Right lobe of liver (tissue), 6 donors: Measurements from ENCODE around the gene JAK2. TPM values are rescaled to one million over a fixed set of nuclear protein-coding genes. Genes with fewer than 3 reads are reported as not detected.
"Not testable (repeated sequence)": the region's sequence is repeated elsewhere in the genome, so short reads cannot be mapped to it uniquely, and the experiment has no call there.

Source experiments
- ATAC-seq, 4 donors: fragments of 200-7000 bp; cut with Tn5 transposase; one replicate each; pipeline ENCODE4 v1.9.1; 2020; ENCODE audit warnings: mild to moderate bottlenecking in 4 of 4, moderate library complexity in 4 of 4
- DNase-seq, 3 donors: peaks; one replicate each; pipeline ENCODE4 v3.0.0-alpha.2; 2020
- H3K27ac ChIP-seq, 3 donors: fragments of 200-600 bp; one replicate each; pipeline ENCODE4 v1.8.0; 2022
- H3K27me3 ChIP-seq, 2 donors: fragments of 200-600 bp; one replicate each; pipeline ENCODE4 v1.8.0; 2022
- H3K36me3 ChIP-seq, 4 donors: fragments of 200-600 bp; sonication (generic) in 1 of 4; one replicate each; pipeline versions ENCODE4 v1.5.1 to v1.8.0; 2017 to 2022; ENCODE audit warnings: control low read depth in 1 of 4
- H3K4me1 ChIP-seq, 4 donors: fragments of 200-600 bp; sonication (generic) in 1 of 4; one replicate each; pipeline versions ENCODE4 v1.5.1 to v1.8.0; 2017 to 2022; ENCODE audit warnings: control low read depth in 1 of 4
- H3K4me3 ChIP-seq, 3 donors: fragments of 200-600 bp; one replicate each; pipeline ENCODE4 v1.8.0; 2022
- H3K9me3 ChIP-seq, 4 donors: fragments of 200-600 bp; sonication (generic) in 1 of 4; one replicate each; pipeline versions ENCODE4 v1.5.1 to v1.8.0; 2017 to 2022; ENCODE audit warnings: control low read depth in 1 of 4
- POLR2A ChIP-seq: fragments of 450-650 bp; IDR thresholded peaks from one replicate; pipeline ENCODE4 v1.6.1; 2017; ENCODE audit warnings: antibody characterized with exemption, mild to moderate bottlenecking
- WGBS: methylation state at CpG from one replicate; pipeline ENCODE4 v1.1.6; 2018; ENCODE audit warnings: low coverage, low lambda C conversion rate; ENCODE audit not compliant: insufficient coverage; ENCODE audit errors: missing lambda C conversion rate; 5-methylcytosine and 5-hydroxymethylcytosine counted together
- intact Hi-C, 2 donors: fragments of 100-400 bp; cut with DNase I; formaldehyde crosslinking; loops; one replicate each; pipeline versions ENCODE4 v1.11.2 to v1.14.1; 2022
- total RNA-seq, 6 experiments: library from RNA; depleted of rRNA in 2 of 6; stranded (reverse); fragments of >200 nt in 2 of 6; fragmentation: NEBNext Ultra II Directional in 3 of 6; extraction: Animal tissue kit (Norgen Biotek cat#: 25700) in 3 of 6; gene quantifications; one replicate each; pipeline versions ENCODE4 v1.1.0 to v1.2.4, GENCODE V29; 2016 to 2023
- TF ChIP-seq, protein P1 (sequence below), 4 donors: fragments of 200-600 bp in 3 of 4; fragments of 450-650 bp in 1 of 4; IDR thresholded peaks; one replicate each; pipeline versions ENCODE4 v1.5.1 to v1.8.0; 2016 to 2022; ENCODE audit warnings: antibody characterized with exemption in 4 of 4, mild to moderate bottlenecking in 2 of 4
- donor health status: DM: no; HTN: yes; CAD: no.
- donor health status: DM: no; HTN: no; CAD: no.
- donor health status: DM: no; HTN: no; CAD: no.
- donor health status: DM: no; HTN: yes; CAD: no.
- donor health status: DM: no; HTN: yes; CAD: no.

The JAK2 gene
- total RNA-seq, 6 experiments from 2014 or later: 3.6 to 6.5 (median 4.4) TPM

DNA sequence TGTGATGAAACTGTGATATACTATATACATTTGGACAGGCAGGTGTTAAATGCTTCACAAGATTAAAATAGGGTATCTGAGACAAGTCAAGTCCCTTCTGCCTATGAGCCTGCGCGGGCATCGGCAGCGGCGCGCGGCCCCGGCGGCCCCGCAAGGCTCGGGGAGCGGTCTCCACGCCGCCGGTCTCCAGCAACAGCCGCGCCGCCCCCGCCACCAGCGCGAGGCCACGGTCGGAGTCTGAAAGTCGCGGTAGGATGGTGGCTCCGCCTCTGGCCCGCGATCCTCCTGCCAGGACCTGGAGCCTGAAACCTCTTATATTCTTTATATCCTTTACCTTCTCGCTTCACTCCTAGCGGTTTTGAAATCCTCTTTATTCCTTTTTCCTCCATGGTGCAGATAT lies 100.9 kb downstream of the JAK2 start:
- no peak for DNase-seq
- no peak for ATAC-seq
- peaks cover 0 to 19% (median 0%) of the 10 kb centered on the region in 4 donors for H3K36me3 ChIP-seq
- intact Hi-C loops: no loop called here
- H3K4me1 ChIP-seq: no peaks in the 10 kb centered on the region
- no peak overlapping the region for H3K4me3 ChIP-seq
- WGBS: 100% methylated on average over 2 of the region's 30 CpGs
- TF ChIP-seq, protein P1, sequence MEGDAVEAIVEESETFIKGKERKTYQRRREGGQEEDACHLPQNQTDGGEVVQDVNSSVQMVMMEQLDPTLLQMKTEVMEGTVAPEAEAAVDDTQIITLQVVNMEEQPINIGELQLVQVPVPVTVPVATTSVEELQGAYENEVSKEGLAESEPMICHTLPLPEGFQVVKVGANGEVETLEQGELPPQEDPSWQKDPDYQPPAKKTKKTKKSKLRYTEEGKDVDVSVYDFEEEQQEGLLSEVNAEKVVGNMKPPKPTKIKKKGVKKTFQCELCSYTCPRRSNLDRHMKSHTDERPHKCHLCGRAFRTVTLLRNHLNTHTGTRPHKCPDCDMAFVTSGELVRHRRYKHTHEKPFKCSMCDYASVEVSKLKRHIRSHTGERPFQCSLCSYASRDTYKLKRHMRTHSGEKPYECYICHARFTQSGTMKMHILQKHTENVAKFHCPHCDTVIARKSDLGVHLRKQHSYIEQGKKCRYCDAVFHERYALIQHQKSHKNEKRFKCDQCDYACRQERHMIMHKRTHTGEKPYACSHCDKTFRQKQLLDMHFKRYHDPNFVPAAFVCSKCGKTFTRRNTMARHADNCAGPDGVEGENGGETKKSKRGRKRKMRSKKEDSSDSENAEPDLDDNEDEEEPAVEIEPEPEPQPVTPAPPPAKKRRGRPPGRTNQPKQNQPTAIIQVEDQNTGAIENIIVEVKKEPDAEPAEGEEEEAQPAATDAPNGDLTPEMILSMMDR (IDR thresholded peaks at IDR 0.05): no peak
- TF ChIP-seq POLR2A: no peak
- H3K9me3 ChIP-seq: no peaks in the 10 kb centered on the region
- H3K27me3 ChIP-seq: no peaks in the 10 kb centered on the region
- H3K27ac ChIP-seq: no peak overlapping the region

DNA sequence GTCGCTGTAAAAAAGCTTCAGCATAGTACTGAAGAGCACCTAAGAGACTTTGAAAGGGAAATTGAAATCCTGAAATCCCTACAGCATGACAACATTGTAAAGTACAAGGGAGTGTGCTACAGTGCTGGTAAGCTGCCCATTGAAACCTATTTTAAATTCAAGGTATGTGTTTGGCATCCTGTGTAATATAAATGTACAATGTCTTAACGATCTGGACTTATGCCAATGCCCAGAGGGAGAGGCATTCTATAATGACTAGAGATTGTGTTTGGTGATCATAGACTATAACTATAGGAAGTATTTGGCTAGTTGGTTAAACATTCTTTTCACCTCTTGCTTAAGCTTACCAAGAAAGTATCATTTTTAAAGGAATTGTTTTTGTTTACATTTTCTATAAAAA lies 104.7 kb downstream of the JAK2 start:
- Histone ChIP-seq H3K9me3 (no peaks in the 10 kb centered on the region), H3K27ac (no peak overlapping the region), H3K36me3 (peaks cover 0 to 4% (median 0%) of the 10 kb centered on the region in 4 donors), H3K27me3 (no peaks in the 10 kb centered on the region), H3K4me3 (no peak overlapping the region), H3K4me1 (no peaks in the 10 kb centered on the region)
- DNase-seq (no peak), ATAC-seq (no peak)
- WGBS: 89% methylated on average over 2 of the region's 2 CpGs
- TF ChIP-seq, protein P1 (IDR thresholded peaks at IDR 0.05): no peak
- TF ChIP-seq POLR2A: no peak
- intact Hi-C loops: no loop called here

DNA sequence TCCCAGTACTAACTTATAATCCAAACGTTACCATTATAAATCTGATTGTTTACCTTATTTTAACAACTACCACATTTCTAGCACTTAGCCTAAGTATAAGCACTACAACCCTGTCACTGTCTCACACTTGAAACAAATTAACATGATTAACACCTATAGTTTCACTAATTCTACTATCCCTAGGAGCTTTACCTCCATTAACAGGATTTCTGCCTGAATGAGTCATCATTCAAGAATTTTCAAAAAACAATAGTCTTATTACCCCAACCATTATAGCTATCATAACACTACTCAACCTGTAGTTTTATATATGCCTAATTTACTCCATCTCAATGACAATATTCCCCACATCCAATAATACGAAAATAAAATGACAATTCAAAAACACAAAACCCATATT lies 110.7 kb downstream of the JAK2 start:
- WGBS: 100% methylated on average over 2 of the region's 2 CpGs
- Histone ChIP-seq H3K27me3 (no peaks in the 10 kb centered on the region), H3K4me1 (no peaks in the 10 kb centered on the region), H3K36me3 (peaks cover 0 to 2% (median 0%) of the 10 kb centered on the region in 4 donors), H3K27ac (no peak overlapping the region), H3K4me3 (no peak overlapping the region), H3K9me3 (no peaks in the 10 kb centered on the region)
- intact Hi-C loops: no loop called here
- no peak for DNase-seq
- TF ChIP-seq, protein P1 (IDR thresholded peaks at IDR 0.05): no peak
- TF ChIP-seq POLR2A: no peak
- ATAC-seq: no peak

- H3K4me1 ChIP-seq: no peaks in the 10 kb centered on the region
- WGBS: 76% methylated on average over 3 of the region's 3 CpGs
- intact Hi-C loops: no loop called here
- no peaks in the 10 kb centered on the region for H3K9me3 ChIP-seq
- ATAC-seq (no peak), DNase-seq (no peak)
- H3K4me3 ChIP-seq: no peak overlapping the region
- H3K27ac ChIP-seq: no peak overlapping the region
- no peaks in the 10 kb centered on the region for H3K27me3 ChIP-seq
- no peak for TF ChIP-seq POLR2A
- TF ChIP-seq, protein P1 (IDR thresholded peaks at IDR 0.05): no peak
- peaks cover 0 to 5% (median 0%) of the 10 kb centered on the region in 4 donors for H3K36me3 ChIP-seq
These were observed 114.4 kb downstream of the JAK2 start for GRCh38 chr9:5099466-5099865.

GRCh38 chr9:5101127-5101526 lies 116.1 kb downstream of the JAK2 start:
- DNase-seq, H3K4me3 ChIP-seq, H3K27ac ChIP-seq, ATAC-seq, H3K9me3 ChIP-seq, H3K4me1 ChIP-seq, H3K27me3 ChIP-seq, intact Hi-C loops, H3K36me3 ChIP-seq: not testable (repeated sequence)
- no CpG with 5 or more reads among the region's 7 CpGs for WGBS

DNA sequence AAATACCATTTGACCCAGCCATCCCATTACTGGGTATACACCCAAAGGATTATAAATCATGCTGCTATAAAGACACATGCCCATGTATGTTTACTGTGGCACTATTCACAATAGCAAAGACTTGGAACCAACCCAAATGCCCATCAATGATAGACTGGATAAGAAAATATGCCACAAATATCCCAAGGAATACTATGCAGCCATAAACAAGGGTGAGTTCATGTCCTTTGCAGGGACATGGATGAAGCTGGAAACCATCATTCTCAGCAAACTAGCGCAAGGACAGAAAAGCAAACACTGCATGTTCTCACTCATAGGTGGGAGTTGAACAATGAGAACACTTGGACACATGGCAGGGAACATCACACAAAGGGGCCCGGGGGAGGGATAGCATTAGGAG lies 121.4 kb downstream of the JAK2 start:
- DNase-seq, H3K4me3 ChIP-seq, intact Hi-C loops, H3K27ac ChIP-seq, H3K27me3 ChIP-seq, H3K9me3 ChIP-seq, H3K4me1 ChIP-seq, H3K36me3 ChIP-seq, ATAC-seq: not testable (repeated sequence)
- WGBS: 100% methylated on average over 2 of the region's 2 CpGs
